Adrenal gland (tissue), 5 donors: ENCODE measurements around the gene KPNA6.

Experiments used
- CTCF ChIP-seq, 6 experiments: fragments of 450-650 bp in 4 of 6; fragments of 200-600 bp in 2 of 6; sonication (generic) in 1 of 6; IDR thresholded peaks; 1 replicate in 5 of 6; 2 replicates in 1 of 6; pipeline versions ENCODE4 v1.5.1 to v1.8.0; 2016 to 2021; ENCODE audit warnings: antibody characterized with exemption in 6 of 6, mild to moderate bottlenecking in 2 of 6, moderate library complexity in 1 of 6
- POLR2A ChIP-seq, 2 donors: fragments of 450-650 bp; IDR thresholded peaks; one replicate each; pipeline ENCODE4 v1.6.1; 2017; ENCODE audit warnings: antibody characterized with exemption in 2 of 2, mild to moderate bottlenecking in 2 of 2, moderate library complexity in 1 of 2
- donor health status: DM: no; HTN: no; CAD: no.

- TF ChIP-seq CTCF (IDR thresholded peaks at IDR 0.05) = no peak
- TF ChIP-seq POLR2A (IDR thresholded peaks at IDR 0.05) = no peak
Measured at GRCh38 chr1:32194984-32195383, 87.1 kb downstream of the KPNA6 start.
